CD4-positive, alpha-beta T cell treated with Interleukin-21 for 1 hour (primary cell): ENCODE data around the gene CYP1A1.
"Not testable (repeated sequence)": the region's sequence is repeated elsewhere in the genome, so short reads cannot be mapped to it uniquely, and the experiment has no call there.

Experiments
- DNase-seq: peaks from one replicate; pipeline ENCODE4 v3.0.0-alpha.2; 2020

Gene CYP1A1, protein sequence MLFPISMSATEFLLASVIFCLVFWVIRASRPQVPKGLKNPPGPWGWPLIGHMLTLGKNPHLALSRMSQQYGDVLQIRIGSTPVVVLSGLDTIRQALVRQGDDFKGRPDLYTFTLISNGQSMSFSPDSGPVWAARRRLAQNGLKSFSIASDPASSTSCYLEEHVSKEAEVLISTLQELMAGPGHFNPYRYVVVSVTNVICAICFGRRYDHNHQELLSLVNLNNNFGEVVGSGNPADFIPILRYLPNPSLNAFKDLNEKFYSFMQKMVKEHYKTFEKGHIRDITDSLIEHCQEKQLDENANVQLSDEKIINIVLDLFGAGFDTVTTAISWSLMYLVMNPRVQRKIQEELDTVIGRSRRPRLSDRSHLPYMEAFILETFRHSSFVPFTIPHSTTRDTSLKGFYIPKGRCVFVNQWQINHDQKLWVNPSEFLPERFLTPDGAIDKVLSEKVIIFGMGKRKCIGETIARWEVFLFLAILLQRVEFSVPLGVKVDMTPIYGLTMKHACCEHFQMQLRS

DNA sequence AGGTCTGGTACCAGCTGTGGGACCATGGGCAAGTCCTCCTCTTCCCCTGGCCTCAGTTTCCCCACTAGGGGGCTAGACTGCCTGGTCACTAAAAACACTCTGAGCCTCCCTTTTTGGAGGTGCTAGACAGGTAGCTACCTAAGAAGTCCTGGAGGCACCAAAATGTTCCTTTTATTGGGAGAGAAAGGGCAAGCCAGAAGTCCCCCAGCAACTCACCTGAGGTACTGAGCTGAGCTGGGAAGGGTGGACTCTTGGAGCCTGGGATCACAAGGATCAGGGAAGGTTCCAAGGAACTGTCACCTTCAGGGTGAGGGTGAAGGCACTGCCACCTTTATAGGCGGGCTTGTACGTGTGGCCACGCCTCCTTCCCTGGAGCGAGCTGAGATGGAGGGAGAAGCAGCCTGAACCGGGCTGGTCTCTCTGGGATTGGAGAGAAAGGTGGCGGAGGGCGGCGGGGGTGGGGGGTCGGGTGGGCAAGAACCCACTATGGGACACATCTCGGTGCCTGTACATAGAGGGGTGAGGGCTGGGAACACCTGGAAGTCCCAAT lies at the start of gene CYP1A1:
TSS of gene CYP1A1 (minus strand) at position 304 of the 550 bp plus-strand sequence. CDS start 2,431 bp downstream, outside the sequence.
- DNase-seq = peak; percentile 22

DNA sequence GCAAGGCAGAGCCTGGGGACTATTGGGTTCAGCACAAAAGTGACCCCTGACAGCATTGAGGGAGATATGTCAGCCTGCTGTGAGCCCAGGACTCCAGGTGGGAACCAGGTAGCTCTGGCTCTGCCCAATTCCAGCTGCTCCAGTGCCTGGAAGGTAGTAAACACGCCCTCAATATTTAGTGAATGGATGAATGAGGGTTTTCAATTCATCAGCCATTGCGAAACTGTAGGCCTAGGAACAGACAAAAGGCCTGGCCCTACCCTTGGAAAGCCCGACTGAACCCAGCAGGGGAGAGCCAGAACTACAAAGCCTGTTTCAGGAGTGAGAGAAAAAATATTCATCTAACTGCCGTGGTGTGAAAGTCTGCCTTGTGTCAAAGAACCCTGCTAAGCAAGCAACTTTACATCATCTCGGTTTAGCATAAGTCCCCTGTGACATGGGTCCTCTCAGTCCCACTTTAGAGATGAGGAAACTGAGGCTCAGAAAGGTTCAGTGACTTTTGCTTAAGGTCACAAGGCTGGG lies 48.5 kb upstream of the CYP1A1 start:
- no peak for DNase-seq

GRCh38 chr15:74773329-74773728 lies 48.0 kb upstream of the CYP1A1 start:
- no peak for DNase-seq

DNA sequence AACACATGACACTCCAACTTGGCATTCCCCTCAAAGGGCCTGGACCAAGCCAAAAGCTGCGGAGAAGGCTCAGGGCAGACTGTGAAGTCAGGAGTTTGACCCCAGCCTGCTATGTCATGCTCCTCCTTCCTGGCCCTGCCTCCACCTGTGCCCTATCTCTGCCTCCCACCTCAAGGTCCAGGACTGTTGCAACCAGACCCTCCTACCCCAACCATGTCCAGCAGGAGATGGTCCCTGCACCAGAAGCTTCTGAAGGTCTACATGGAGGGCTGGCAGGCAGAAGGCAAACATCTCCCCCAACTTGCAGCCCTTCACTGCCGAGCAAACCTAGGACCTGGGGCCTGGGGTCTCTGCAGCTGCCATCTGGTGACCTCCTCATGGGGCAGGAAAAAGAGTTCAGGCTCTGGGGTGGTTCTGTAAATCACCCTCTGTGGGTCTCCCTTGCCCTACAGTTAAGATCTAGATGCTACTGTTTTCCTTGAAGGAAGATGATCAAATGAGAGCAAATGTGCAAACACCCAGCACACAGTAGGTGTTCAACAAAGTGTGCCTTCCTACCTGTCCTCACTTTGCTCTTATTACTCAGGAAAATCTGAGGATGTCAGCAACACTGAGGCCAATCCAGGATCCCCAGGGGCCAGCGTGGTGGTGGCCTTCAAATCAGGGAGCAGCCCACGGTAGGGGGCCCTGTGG lies 45.0 kb upstream of the CYP1A1 start:
- DNase-seq = no peak

DNA sequence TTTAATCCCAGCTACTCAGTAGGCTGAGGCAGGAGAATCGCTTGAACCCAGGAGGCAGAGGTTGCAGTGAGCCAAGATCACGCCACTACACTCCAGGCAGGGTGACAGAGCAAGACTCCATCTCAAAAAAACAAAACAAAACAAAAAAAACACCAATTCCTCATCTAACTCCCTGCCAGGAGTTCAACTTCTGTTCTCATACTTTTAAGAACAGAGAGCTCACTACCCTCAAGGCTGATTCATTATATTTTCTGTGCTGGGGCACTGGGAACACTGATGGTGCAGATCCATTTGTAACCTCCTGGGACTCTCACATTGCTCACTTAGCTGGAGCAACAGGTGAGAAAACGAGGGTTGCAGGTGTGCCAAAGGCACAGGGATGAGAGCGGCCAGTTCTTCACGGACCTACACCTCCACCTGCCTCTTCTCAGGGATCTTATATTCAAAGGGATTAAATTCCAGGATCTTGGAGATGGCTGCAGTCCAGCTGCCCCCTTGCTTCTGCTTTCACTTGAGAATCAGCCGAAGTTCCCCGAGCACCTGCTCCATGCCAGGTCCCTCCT lies 44.2 kb upstream of the CYP1A1 start:
- no peak for DNase-seq

DNA sequence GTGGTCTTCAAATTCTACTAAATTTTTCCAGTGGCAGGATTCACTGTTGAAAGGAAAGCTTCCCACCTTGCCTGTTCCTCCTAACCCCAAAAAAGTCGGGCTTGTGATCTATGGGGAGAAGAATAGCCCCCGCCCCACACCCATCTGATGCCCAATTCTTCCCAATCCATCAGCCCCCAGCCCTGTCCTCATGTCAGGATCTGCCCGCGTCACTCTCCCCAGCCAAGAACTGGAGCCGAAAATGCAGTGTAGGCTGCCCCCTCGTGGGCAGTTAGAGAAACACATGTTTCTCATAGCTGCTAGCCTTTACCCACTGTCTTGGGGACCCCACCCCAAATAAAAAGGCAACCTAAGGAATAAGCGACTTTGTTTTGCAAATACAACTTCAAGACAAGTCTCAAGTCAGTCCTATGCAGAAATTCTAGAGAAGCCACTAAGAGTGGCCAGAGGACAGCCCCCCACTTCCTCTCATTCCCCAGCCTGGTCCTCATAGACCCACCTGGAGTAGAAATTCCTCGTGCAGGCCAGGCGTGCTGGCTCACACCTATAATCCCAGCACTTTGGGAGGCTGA lies 43.5 kb upstream of the CYP1A1 start:
- peak; percentile 73 for DNase-seq

DNA sequence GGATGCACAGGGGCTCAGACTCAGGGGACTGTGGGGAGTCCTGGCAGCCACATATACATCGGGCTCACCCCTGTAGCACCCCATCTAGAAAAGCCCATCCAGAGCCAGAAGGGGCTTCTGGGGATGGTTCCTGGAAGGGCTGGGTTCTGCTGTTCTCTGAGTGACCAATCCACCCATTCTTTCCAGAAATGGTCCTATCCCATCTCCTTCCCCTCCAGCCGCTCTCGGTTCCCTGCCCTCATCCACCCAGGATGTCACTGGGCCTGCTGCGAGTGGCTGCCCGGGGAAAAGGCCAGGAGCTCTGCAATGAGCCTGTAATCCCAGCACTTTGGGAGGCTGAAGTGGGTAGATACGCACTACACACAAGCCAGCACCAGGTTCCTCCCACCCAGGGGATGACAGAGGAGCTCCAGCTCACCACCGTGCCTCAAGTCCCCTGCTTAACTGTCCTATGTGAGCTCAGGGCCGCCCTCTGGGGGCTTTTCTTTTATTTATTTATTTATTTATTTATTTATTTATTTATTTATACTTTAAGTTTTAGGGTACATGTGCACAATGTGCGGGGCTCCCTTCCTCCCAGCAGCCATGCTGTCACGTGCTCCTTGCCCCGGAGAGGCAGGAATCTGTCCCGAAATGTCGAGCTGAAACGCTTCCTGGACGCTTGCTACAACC lies 42.9 kb upstream of the CYP1A1 start:
- DNase-seq = no peak

DNA sequence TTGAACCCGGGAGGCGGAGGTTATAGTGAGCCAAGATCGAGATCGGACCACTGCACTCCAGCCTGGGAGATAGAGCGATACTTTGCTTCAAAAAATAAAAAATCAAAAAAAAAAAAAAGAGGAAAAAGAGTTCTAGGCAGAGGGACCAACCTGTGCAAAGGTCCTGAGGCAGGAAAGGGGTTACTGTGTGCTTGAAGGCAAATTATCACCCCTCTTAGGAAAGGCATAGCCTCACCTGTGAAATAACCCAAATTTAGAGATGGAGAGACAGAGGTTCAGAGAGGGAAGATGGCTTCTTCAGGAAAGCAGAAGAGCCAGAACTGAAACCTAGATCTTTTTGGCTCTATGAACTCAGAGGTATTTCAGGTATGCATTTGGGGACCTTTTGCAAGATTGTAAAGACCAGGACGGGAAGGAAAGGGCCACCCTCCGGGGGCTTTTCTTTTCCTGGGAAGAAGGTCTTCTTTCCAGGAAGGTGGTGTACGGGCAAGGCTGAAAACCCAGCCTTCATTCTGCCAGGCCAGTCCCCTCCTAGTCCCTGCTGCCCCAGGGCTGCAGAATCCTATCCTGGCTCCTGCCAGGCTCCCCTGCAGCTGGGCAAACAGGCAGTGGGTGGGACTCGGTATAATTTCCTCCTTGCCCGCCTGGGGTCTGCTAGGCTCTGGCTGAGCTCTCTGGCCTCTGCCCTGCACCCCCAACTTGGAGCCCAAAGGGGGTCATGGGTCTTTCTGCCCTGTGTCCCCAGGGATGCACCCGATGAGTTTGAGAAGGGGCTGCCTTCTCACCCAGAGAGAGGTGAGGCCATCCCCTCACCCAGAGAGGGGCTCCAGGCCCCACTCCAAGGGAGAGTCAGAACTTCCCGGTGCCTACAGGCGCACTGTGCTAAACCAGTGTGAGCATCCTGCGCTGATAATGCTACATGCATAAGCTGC lies 42.1 kb upstream of the CYP1A1 start:
- no peak for DNase-seq

DNA sequence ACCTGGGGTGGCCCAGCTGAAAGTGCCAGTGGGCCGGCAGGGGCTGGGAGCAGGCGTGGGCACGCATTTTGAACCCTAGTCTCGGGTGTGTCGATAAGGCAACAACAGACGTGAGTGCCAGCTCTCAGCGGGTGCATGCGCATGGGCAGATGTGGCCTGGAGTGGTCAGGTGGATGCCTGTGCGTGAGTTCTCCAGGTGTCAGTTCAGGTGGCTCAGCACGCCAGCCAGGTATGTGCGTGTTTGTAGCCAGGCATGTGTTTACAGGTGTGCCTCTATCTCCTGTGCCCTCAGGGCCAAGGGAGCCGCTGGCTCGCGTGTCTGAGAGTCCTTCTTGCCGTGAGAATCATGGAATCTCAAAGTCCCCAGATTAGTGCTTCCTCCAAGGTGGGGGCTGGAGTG lies 38.1 kb upstream of the CYP1A1 start:
- DNase-seq = no peak

DNA sequence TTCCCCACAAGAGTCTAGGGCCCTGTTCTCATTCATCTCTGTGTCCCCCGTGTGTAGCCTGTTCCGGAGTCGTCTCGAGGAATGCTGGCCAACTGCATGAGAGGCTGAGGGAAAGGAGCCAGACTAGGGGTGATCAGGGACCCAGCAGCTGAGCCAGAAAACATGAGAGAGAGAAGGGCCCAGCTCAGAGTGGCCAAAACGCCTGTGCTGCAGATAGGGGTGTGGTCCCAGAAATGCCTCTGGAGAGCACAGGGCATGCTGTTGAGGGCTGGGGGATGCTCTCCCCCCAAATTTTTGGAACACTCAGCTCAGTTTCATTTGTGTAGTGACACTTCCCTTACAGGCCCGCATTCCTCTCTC lies 37.4 kb upstream of the CYP1A1 start:
- DNase-seq = no peak

DNA sequence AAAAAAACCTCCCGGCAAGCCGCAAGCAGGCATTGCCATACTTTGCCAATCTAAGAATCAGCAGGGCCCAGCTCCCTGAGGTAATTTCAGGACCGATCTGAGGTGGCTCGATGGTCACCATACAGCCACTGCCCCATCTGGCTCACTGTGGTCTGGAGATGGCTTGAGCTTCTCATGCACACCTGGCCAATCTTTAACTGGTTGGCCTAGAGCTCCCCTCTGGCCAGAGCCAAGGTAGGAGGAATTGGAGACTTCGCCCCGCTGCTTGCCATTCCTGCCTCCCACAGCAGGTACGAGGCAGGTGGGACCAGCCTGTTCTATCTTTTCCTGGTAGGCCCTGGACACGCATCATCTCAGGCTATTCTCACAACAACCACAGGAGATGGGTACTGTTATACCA lies 33.4 kb upstream of the CYP1A1 start:
- DNase-seq = no peak

GRCh38 chr15:74754593-74755215 lies 29.4 kb upstream of the CYP1A1 start:
- no peak for DNase-seq

DNA sequence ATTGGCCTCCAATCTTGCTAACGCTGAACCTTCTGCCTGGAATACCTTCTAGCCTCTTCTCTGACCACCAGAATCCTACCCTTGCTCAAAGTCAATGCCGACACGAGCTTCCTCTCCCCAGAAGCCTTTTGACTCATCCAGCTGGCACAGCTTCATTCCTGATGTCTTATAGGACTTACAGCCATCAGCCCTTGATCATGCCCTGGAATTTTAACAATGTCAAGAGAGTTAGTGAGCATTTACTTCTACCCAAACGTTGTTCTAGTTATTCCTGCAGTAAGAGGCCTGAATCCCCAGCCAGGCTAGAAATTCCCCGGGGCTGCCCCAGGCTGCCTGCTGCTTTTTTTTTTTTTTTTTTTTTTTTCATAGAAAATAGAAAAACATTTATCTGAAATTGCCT lies 27.2 kb upstream of the CYP1A1 start:
- no peak for DNase-seq

DNA sequence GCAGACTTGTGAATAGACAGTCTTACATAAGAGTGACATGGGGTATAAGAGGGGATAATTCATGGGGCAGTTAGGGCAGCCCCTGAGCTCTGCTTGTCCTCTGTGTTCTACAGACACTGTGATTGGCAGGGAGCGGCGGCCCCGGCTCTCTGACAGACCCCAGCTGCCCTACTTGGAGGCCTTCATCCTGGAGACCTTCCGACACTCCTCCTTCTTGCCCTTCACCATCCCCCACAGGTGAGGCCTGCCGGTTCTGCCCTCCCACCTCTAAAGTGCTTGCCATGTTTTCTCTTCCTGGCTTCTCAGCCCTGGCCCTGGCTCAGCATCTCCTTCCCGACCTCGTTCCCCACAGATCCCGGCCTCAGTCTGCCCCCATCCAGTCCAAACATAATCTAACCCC lies 26.7 kb upstream of the CYP1A1 start:
- no peak for DNase-seq

- no peak for DNase-seq
These were observed 25.4 kb upstream of the CYP1A1 start for GRCh38 chr15:74750751-74751150.

- DNase-seq = no peak
These were observed 24.5 kb upstream of the CYP1A1 start for GRCh38 chr15:74749832-74750231.

- no peak for DNase-seq
These were observed 23.1 kb upstream of the CYP1A1 start, which contains the start of gene CYP1A2 for GRCh38 chr15:74748322-74748946. CYP1A2 (plus strand) TSS chr15:74748845; CDS start chr15:74749739, 894 bp downstream.

GRCh38 chr15:74746389-74746788 lies 21.1 kb upstream of the CYP1A1 start:
- no peak for DNase-seq

DNA sequence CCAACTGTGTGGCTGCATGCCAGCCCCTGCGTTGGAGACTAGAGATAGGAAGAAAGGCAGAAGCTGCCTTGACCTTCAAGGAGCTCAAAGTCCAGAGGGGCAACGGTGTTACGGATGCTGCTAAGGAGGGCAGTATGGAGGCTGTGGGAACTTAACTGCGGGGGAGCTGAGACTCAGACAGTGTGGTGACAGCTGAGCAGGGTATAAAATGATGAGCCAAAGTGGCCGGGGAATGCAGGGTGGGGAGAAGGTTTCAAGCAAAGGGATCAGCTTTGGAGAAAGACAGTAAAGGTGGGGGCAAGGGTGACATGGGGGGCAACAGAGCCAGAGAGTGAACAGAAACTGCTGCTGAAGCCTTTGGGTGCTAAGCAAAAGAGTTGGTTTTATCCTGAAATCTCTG lies 17.1 kb upstream of the CYP1A1 start:
- DNase-seq = no peak

DNA sequence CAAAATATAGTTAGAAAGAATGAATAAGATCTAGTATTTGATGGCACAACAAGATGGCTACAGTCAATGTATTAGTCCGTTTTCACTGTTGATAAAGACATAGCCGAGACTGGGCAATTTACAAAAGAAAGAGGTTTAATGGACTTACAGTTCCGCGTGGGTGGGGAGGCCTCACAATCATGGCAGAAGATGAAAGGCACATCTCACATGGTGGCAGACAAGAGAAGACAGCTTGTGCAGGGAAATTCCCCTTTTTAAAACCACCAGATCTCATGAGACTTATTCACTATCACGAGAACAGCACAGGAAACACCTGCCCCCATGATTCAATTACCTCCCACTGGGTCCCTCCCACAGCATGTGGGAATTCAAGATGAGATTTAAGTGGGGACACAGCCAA lies 12.9 kb upstream of the CYP1A1 start:
- DNase-seq = not testable (repeated sequence)
